GM12892 (cell line): ENCODE results near the gene FSD2.

ENCODE experiments used
- POLR2A ChIP-seq: IDR thresholded peaks from 2 replicates; pipeline ENCODE4 v1.6.1; 2011; ENCODE audit warnings: low read depth, low read length, control low read depth
- POLR2AphosphoS5 ChIP-seq: IDR thresholded peaks from 2 replicates; pipeline ENCODE4 v1.6.1; 2011; ENCODE audit warnings: low read depth, low read length, control low read depth

- no peak for TF ChIP-seq POLR2A
- no peak for TF ChIP-seq POLR2AphosphoS5
Measured at GRCh38 chr15:82764117-82764490, 41.8 kb downstream of the FSD2 start.
